Progenitor cell of endocrine pancreas (in vitro differentiated cells): ENCODE data around the gene TIMP2. TPM values are rescaled to one million over a fixed set of nuclear protein-coding genes. Genes with fewer than 3 reads are reported as not detected.

ENCODE experiments used
- DNase-seq: peaks from one replicate; pipeline ENCODE4 v3.0.0; 2021; ENCODE audit warnings: low spot score; ENCODE audit not compliant: unreplicated experiment
- H3K27ac Mint-ChIP-seq: 2 replicates; pipeline ENCODE4 v1.8.0; 2021; ENCODE audit warnings: mild to moderate bottlenecking, moderate library complexity, mixed read lengths
- H3K27me3 Mint-ChIP-seq: 2 replicates; pipeline ENCODE4 v1.8.0; 2021; ENCODE audit warnings: mixed read lengths
- H3K36me3 Mint-ChIP-seq: 2 replicates; pipeline ENCODE4 v1.8.0; 2022; ENCODE audit warnings: mixed read lengths; ENCODE audit not compliant: insufficient read depth
- H3K4me1 Mint-ChIP-seq: 2 replicates; pipeline ENCODE4 v1.8.0; 2021; ENCODE audit warnings: low read depth, mixed read lengths
- H3K4me3 Mint-ChIP-seq: 2 replicates; pipeline ENCODE4 v1.8.0; 2021; ENCODE audit warnings: low read depth, mild to moderate bottlenecking, moderate library complexity, mixed read lengths
- H3K9me3 Mint-ChIP-seq: 2 replicates; pipeline ENCODE4 v1.8.0; 2021; ENCODE audit warnings: low read depth, mixed read lengths
- CTCF ChIP-seq: fragments of 200-600 bp; sonication (generic); IDR thresholded peaks from one replicate; pipeline ENCODE4 v1.5.0; 2021; ENCODE audit warnings: antibody characterized with exemption, mild to moderate bottlenecking; ENCODE audit not compliant: unreplicated experiment
- total RNA-seq: library from RNA; stranded (reverse); gene quantifications from 2 replicates; pipeline ENCODE4 v1.2.1, GENCODE V29; 2021

Gene TIMP2
- total RNA-seq, 1 donor from 2014 or later: 51.4 TPM

DNA sequence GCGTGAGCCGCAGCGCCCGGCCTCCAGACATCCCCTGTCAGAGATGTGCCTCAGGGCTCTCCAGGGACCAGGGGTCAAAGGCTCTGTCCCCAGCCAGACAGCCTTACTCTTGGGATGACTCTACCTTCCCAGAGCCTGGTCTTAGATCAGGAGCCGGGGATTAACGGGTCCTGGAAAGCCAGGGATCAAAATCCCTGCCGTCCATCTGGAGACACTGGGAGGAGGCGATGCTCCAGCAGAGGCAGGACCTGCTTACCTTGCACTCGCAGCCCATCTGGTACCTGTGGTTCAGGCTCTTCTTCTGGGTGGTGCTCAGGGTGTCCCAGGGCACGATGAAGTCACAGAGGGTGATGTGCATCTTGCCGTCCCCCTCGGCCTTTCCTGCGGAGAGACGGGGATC lies 67.9 kb downstream of the TIMP2 start:
- Mint-ChIP-seq H3K9me3 (no peaks in the 10 kb centered on the region), H3K36me3 (peaks cover 7% of the 10 kb centered on the region), H3K27ac (no peak overlapping the region), H3K4me1 (no peaks in the 10 kb centered on the region), H3K4me3 (no peak overlapping the region), H3K27me3 (no peaks in the 10 kb centered on the region)
- DNase-seq: no peak
- no peak for TF ChIP-seq CTCF

DNA sequence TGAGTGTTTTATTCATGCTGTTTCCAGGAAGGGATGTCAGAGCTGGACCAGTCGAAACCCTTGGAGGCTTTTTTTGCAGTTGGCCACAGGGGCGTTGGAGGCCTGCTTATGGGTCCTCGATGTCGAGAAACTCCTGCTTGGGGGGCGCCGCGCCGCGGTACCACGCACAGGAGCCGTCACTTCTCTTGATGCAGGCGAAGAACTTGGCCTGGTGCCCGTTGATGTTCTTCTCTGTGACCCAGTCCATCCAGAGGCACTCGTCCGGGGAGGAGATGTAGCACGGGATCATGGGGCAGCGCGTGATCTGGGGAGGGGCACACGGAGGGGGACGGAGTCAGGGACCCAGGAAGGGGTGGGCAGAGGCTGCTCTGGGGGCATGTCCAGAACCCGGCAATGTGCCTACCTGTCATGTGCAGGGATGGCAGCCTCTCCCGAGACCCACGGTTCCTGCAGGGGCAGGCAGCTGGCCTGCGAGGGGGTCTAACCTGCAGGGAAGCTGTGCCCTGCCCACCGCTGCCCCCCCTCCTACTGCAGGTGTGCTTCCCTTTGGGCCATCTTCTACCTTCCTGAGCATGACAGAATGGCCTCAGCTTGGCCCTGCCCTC lies 69.5 kb downstream of the TIMP2 start:
- no peak for DNase-seq
- Mint-ChIP-seq H3K4me3 (no peak overlapping the region), H3K27me3 (no peaks in the 10 kb centered on the region), H3K9me3 (no peaks in the 10 kb centered on the region), H3K4me1 (no peaks in the 10 kb centered on the region), H3K27ac (no peak overlapping the region), H3K36me3 (peaks cover 4% of the 10 kb centered on the region)
- no peak for TF ChIP-seq CTCF

DNA sequence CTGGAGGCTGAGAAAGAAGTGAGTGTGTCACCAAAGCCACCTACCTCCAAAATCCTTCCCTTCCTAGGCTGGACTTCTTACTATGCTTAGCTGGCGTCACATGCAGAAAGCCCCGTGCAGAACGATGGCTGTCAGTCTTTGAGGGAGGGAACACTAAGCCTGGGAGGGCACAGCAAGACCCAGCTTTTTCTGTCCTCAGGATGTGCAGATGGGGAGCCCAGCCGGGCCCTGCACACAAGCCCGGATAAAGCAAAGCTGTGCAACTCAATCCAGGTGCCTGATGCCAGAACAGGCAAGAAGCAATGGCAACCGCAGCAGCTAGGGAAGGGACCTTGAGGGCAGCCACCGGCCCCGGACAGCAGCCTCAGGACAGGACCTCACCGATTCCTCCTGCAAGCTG lies 70.7 kb downstream of the TIMP2 start:
- Mint-ChIP-seq H3K9me3 (no peaks in the 10 kb centered on the region), H3K27ac (no peak overlapping the region), H3K4me3 (no peak overlapping the region), H3K36me3 (peaks cover 3% of the 10 kb centered on the region), H3K27me3 (no peaks in the 10 kb centered on the region), H3K4me1 (no peaks in the 10 kb centered on the region)
- DNase-seq: no peak
- no peak for TF ChIP-seq CTCF

DNA sequence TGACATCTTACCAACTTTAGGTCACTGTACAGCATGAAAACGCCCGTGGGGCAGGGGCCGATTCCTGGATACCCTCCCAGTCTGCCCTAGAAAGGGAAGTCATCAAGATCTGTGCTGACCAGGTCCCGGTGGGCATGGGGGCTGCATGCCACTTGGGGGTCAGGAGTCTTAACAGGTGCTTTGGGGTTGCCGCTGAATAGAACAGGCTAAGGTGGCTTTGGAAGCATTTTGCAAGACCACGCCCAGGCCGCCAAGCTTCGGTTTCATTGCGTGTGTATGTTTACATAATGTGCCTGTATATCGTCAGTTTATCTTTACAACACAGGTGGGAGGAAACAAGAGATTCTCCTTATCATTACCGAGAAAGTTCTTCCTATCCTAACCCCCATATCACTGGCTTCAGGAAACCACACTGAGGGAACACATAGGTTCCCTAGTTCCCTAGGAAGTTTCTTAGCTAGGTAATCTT lies 71.2 kb downstream of the TIMP2 start:
- no peak overlapping the region for H3K27ac Mint-ChIP-seq
- no peak for DNase-seq
- H3K4me1 Mint-ChIP-seq: no peaks in the 10 kb centered on the region
- no peak for TF ChIP-seq CTCF
- no peak overlapping the region for H3K4me3 Mint-ChIP-seq
- peaks cover 3% of the 10 kb centered on the region for H3K36me3 Mint-ChIP-seq
- H3K27me3 Mint-ChIP-seq: no peaks in the 10 kb centered on the region
- no peaks in the 10 kb centered on the region for H3K9me3 Mint-ChIP-seq

DNA sequence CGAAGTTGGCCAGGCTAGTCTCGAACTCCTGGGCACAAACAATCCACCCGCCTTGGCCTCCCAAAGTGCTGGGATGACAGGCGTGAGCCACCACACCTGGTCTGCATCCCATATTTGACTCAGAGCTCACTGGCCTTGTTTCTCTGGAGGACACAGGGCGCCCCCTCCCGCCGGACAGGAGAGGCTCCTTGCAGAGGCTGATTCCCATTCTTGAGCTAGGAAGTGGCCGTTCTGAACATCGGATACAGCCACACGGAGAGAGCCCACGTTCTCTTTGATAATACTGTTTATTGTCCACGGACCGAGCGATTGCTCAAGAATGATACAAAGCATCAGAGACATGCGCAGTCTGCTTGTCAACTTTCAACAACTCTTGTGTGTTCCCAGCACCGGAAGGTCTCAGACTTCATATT lies 72.5 kb downstream of the TIMP2 start:
- DNase-seq: no peak
- Mint-ChIP-seq H3K4me1 (no peaks in the 10 kb centered on the region), H3K36me3 (peaks cover 3% of the 10 kb centered on the region), H3K27me3 (no peaks in the 10 kb centered on the region), H3K4me3 (no peak overlapping the region), H3K9me3 (no peaks in the 10 kb centered on the region), H3K27ac (no peak overlapping the region)
- no peak for TF ChIP-seq CTCF
